Glomerular visceral epithelial cell (primary cell): Measurements from ENCODE around the gene KCNQ1.

Experiments used
- DNase-seq: peaks from one replicate; pipeline ENCODE4 v3.0.0-alpha.2; 2016; ENCODE audit errors: extremely low spot score

KCNQ1 gene

DNA sequence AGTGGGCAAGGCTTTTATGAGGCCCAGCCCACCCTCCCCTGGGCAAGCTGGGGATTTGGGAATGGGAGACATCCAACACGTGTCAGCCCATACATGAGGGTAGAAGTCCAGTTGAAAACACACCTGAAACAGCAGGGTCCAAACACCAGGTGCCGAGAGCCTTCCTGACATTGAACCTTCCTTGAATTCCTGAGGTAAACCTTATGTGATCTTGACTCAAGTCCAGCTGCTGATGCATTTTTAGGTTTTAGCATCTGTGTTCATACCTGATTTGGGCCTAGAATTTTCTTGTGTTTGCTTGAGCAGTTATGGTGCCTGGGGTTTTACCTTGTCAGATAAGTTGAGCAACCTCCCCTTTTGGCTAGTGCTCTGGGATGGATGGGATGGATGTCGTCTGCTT, 374.5 kb downstream of the KCNQ1 start:
- no peak for DNase-seq

DNA sequence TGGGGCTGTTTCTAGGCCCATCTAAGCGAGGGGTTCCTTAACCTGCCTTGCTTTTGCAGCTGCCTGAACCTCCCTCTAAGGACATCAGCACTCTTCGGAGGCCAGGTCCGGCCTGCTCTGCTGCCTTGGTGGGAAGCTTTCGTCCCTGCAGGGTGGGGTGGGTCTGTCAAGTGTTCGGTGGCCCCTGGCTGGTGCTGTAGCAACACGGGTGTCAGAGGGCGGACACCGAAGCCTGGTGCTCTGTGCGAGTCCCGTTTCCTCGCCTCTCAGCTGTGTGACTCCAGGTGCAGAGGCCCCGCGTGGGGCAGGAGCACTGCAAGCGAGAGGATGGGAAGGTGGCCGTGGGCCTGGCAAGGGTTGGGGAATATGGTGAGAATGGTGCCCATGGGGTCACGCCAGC, 376.2 kb downstream of the KCNQ1 start:
- no peak for DNase-seq

DNA sequence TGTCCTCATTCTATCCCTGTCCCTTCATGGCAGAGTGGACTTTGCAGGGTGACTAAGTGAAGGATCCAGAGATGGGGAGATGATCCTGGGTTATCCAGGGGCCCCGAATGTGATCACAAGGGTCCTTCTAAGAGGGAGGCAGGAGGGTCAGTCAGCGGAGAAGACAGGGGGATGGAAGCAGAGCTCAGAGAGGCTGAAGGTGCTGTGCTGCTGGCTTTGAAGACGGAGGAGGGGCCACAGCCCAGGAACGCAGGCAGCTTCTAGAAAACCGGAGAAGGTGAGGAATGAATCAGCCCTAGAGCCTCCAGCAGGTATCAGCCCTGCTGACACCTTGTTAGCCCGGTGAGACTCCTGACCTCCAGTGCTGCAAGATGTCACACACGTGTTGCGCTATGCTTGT, 377.1 kb downstream of the KCNQ1 start:
- no peak for DNase-seq

DNA sequence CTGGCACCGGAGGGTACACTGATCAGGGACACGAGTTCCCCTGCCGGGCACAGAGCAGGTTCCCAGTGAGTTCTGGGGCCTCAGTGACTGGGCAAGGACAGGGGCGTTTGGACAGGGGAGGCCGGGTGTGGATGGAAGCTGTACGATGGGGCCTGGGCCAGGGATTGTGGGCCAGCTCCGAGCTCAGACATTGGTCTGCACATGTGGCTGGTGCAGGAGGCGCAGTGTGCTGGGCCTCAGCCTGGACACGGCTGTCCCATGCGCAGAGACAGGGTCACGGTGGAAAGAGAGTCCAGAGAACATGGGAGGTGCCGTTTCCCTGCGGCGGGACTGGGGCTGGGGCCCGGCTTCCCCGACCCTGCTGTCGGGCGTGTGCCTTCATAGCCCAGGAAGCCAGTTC, 380.0 kb downstream of the KCNQ1 start:
- no peak for DNase-seq

DNA sequence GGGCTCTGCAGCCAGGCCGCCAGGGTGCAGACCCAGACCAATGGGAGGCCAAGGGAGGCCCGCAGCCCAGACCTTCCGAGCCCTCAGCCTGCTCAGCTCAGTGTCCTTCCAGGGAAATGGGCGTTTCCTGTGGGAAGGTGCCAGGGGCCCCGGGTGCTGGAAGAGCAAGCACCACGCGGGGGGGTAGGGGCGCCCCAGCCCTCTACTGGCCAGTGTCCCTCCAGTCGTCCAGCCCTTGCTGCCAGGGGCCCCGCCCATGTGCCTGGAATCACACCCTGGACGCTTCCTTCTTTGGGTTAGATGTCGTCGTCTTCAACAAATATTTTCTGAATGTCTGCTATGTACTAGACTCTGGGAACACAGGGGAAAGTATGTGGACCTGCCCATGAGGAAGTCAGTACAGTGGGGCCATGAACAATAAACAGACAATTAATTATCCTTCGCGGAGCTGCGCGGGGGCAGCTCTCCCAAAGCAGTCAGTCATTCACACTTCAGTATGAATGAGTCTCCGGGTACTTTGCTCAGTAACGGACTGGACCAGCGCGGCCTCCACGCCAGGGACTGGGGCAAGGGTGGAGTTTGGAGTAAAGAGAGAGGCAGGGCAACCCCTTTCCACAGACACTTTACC, 380.6 kb downstream of the KCNQ1 start:
- no peak for DNase-seq

DNA sequence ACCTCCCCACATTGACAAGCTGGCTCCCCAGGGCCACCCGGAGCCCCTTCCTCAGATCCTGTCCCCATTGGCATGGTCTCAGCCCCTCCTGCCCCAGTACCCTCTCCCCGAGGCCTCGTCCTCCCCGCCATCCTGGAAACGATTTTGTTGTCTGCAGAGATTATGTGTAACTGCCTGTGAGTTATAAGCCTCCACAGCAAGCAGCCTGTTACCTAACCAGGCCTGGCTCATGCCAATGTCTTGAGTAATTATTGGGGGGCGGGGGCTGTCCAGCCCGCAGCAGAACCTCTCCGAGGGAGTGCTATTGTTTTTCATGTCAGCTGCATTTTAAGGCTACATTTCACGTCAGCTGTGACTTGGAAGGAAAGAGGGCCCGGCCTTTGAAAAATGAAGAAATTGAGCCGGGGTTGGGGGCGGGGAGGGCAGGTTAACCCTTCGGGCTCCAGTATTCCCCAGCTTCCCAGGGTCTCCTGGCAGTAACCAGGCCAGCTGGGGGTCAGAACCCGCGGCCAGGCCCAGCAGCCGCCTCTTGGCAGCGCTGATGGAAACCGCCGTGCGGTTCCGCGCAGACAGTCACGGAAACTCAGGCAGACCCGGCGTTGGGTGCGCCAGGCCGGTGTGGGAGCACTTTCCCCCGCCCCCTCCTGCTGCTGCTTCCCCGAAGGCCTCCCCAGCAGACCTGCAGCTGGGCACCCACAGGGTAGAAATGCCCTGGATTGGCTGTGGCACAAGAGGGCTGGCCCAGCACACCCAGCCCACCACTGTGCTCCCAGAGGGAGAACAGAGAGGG, 381.3 kb downstream of the KCNQ1 start:
- peak; percentile 90 for DNase-seq

DNA sequence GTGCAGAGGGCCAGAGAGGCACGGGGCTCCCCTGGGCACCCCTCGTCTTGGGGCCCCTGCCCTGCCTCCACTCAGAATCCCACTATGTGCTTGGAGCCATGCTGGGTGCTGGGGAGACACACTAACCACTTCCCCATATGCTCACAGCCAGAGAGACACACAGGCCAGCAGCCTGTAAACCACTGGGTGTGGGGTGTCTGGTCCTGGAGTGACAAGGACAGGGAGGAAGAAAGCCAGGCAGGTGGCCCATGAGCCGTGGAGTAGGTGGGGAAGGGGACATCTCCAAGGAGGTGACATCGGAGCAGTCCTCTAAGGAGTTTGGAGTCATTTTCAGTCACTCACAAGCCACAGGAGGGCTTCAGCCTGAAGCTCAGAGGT, 381.9 kb downstream of the KCNQ1 start:
- DNase-seq: no peak

DNA sequence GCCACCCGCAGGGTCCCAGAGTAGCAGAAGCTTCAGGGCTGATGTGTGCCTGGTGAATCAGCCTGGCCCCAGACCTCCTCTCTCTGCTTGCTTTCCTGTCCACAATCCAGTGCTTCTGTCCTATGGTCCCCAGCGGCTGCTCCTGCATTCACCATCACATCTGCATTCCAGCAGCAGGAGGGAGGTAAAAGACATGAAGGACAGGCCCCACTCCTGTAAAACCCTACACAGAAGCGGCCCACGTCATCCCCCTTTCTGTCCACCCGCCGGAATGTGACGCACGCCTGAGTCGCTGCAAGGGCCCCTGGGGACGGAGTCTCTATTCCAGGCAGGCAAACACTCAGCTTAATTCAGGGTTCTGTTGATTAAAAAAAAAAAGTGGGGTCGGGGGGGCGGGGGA, 382.4 kb downstream of the KCNQ1 start:
- DNase-seq: no peak

DNA sequence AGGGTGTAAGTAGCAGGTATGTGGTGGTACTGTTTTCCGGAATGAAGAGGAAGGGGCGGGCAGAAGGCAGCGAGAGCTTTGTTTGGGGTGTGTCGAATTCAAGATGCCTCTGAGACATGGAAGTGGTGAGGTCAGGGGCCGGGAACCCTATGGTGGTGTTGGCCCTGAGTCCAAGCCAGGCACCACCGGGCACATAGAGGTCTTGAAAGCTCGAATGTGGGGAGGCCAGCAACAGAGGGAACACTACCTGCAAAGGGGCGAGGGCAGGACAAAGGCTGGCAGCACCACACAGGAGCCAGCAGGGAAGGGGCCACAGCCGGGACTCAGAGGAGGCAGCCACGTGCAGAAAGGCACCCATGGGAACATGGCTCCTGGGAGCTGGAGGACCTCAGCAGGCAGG, 383.0 kb downstream of the KCNQ1 start:
- DNase-seq: no peak

DNA sequence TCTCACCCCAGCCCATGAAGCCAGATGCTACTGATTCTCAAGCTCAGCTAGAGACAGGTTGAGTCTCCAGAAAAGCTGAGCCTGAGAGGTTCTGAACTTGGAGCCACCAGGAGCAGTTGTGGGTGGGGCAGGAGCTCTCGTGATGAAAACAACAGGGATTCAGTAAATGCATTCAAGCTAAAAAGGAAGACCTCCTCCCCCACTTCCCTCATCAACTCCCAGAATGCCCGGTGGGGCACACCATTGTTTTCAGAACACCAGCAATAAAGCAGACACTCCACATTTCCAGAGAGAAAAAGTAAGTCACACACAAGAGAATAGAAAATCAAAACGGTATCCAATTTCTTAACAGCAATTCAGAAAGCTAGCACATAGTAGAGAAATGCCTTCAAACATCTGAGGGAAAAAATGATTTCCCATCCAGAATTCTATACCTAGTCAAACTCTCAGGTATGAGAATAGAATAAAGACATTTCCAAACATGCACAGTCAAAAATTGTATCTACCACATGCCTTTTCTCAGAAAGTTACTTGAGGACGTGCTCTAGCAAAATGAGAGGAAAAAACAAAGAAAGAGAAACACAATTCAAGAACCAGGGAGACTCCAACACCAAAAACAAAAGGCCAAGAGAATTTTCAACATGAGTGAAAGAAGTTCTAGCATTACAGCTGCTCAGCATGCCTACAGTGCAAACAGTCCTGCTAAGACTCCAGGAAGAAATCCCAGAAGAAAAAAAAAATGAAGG, 383.9 kb downstream of the KCNQ1 start:
- no peak for DNase-seq

DNA sequence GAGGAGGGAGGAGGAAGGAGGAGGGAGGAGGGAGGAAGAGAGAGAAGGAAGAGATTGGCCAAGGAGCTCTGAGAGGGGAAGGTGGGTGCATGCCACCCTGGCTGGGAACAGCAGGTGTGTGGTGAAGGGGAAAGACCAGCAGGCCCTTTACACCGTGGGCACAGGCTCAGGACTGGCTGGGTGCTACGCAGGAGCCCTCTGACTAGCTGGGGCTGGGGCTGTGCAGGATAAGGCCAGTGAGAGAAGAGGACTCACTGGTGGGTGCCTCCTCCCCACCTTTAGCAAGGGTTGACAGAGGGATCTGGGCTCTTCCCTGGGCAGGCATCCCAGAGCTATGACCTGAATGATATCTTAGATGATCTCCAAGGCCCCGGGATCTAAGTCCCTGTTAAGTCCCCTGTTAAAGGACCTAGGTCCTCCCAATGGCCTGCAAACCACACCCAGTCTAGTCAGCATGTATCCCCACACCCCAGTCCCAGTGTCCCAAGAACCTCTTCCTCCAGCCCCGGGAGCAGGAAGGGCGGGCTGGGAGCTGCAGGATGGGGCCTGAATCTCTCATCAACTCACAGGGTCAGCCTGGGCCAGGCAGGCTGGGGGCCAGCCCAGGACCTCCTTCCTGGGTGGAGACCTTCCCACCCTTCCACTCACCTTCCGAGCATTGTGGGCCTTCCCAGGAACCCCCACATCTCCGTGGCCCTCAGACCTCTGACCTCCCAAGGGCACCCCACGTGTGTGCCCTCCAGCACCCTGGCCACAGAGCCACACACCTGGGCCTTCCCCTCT, 385.4 kb downstream of the KCNQ1 start:
- no peak for DNase-seq

DNA sequence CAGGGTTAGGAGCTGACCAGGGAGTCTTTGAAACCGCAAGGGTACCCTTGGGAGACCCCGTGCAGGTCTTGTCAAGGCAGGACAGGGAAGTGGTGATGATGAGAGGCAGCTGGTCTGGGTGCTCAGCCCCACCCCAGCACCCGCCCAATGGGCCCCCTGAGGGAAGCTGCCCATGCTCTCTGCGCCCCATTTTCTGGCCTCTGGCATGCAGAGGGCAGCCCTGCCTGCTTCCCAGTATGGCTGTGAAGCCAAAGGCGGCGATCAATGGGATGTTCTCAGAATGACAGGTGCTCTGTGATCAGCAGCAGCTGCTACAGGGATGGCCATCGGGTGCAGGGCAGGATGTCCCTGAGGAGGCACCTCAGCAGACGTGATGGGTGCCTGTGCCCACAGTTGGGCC, 386.1 kb downstream of the KCNQ1 start:
- no peak for DNase-seq

DNA sequence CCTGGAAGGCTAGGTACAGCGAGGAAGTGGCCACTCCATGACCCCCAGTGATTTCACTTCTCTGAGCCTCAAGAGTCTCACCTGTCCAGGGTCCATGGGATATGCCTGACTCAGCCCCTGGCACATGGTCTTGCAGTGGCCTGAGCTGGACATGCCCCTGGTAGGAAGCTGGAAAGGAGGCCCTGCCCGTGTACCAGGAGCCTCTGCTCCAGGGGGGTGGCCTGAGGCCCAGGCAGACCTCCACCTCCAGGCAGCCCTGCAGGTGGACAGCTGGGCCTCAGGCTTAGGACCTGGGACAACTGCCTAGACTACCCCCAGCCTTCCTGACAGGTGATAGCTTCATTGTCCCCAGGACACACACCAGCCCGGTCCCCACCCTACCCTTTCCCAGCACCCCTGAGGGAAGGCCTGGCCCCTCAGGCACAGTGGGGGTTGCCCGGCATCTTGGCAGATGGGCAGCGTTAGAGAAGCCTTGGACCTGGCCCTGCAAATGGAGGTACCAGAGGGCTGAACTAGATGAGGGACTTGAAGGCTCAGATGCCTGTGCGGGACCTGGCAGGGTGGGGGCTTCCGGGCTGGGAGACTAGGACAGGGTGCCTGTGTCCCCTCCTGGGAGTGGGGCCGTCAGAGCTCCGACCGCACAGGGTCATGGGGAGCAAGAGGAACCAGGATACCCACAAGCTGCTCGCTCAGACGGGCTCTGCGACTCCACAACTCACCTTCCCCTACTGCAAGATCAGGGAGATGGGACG, 387.1 kb downstream of the KCNQ1 start:
- DNase-seq: no peak

DNA sequence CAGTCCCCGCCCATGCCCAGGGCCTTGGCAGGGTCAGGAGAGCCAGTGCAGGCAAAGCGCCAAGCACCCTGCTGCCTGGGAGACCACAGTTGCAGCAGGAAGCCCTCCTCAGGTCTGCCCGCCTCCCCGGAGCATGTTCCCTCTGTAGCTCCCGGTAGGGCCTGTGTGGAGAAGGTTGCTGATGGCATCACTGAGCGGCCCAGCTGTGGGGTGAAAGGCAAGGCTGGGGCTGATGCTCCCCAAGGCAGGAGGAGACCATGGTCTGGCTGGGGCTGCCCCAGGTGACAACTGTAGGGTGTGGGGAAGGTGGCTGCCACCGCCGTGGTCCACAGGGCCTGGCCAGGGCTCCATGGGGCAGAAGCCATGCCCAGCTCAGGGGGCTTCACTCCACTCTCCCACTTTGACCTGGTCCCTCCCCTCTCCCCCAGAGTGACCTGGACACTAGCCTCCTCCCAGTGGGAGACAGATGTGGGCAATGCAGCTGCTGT, 387.8 kb downstream of the KCNQ1 start:
- no peak for DNase-seq

DNA sequence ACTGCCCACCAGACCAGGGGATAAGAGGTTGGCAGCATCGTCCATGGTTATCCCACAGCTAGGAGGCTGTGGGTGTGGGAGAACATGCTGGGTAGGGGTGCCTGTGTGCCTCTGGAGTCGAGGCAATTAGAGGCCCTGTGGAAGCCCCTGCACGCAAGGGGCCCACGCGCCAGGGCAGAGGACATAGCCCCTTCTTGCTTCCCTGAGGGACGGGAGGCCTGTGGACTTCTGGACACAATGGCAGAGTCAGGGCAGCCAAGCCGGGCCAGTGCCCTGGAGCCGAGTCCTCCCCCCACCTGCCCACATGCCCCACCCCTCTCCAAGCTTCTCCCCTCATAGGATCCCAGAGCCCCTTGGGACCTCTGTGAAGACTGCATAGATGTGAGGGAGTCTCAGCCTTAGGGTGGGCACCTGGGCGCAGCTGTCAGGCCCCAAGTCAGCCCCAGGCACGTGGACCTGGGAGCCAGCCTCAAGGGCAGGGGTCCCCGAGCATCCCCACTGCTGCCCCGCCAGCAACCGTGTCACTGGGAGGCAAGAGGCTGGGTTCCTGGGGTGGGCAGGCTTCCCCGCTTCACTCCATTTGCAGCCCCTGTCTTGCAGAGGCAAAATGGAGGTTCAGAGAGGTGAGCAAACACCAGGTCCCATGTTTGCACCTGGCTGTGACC, 388.4 kb downstream of the KCNQ1 start:
- no peak for DNase-seq

DNA sequence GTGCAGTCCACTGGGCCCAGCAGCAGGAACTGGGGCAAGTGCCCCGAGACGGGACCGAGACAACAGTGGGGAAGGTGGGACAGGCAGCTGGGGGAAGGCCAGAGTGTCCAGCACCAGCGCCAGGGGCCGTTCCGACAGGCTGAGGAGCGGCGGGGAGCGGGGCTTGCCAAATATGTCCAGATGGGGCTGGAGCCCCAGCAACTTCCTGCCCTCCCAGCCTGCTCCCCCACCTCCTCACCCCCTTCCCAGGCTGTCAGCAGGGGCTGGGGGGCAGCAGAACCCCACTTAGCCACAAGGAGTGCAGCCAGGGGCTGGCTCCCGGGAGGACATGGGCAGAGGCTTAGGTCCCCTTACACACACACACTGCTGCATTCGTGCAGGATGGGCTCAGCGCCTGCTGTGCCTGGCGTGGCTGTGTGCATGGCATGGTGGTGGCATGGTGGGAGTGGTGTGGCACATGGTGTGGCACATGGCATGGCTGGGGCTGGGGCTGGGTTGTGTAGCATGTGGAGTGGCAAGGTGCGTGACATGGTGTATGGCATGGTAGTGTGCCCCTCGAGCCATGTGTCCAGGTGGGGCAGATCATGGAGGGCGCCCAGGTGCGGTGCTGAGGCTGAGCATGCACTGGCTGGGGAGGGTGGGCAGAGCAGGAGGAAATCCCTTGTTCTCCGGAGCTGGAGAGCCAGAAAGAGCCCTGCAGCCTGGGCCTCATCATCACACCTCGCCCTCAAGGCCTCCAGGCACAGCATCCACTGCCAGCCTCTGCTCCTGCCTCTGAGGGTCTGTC, 389.1 kb downstream of the KCNQ1 start:
- no peak for DNase-seq

DNA sequence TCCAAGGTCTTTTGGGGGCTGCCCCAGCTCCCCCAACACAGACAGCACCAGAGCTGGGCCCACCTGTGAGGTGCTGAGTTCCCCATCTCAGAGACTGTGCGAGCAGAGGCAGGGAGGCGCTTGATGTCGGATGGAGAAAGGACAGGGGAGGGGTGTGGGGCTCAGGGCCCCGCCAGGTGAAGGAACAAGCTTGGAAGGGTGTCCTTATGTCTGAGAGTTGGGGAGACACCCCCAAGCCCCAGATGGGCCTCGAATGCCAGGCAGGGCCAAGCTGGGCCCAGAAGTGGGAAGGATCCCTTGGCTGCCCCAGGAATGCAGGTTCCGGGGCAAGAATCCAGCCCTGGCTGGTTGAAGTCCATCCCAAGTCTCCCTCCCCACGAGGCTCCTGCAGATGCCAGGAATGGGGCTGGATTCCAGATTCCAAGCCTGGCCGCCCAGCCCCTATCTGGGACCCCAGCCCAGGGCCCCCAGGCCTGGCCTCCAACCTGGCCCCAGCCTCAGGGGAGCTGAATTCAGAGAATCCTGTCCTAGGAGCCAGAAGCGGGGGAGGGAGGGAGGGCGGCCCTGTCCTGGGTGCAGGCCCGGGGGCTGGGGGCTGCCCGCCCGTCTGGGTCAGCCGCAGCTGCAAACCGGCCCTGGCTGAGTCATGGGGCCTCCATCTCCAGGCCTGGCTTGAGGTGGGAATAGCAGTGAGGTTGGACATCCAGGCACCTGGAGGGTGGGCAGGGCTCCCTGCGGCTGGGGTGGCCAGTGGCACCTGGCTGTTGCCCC, 389.9 kb downstream of the KCNQ1 start:
- DNase-seq: no peak

DNA sequence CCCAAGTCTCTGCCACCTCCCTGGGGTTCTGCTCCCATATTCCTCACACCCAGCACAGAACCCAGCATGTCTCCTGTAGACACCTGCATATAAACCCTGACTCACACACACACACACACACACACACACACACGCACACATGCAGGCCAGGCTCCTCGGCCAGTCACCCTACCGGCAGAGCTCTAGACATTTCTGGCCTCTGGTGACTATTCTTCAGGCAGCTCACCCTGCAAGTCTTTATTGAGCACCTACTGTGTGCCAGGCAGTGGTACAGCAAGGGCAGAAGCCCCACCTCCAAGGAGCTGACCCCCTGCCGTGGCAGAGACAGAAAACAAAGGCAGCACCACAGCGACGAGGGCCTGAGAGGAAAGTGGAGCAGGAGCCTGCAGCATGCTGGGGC, 390.5 kb downstream of the KCNQ1 start:
- DNase-seq: no peak

DNA sequence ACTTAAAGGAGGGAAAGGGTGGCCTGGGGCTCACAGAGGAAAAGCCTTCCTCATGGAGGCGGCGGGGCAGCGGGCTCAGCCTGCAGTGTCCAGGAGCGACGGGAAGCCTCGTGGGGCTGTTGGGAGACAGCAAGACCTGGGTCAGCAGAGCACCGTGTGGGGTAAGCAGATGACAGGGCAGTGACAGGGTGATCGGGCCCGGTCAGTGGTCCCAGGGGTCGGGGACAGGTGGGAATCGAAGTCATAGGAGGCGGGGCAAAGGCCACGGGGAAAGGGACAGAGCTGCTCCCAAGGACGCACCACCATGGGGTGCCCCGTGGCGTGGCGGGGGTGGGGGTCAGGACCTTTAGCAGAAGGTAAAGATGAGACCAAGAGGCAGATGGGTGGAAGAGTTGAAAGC, 390.9 kb downstream of the KCNQ1 start:
- no peak for DNase-seq
